ENCODE results near the gene MAST4.

MAST4 gene

GRCh38 chr5:67033880-67034651, 437.9 kb downstream of the MAST4 start:
- Histone ChIP-seq H3K9me2 (replicated peaks; ENCODE audit: control insufficient read depth, low read length) (no peaks in the 10 kb centered on the region), H3F3A (ENCODE audit: control insufficient read depth, insufficient read depth) (no peaks in the 10 kb centered on the region), H3K4me1 (ENCODE audit: control insufficient read depth, low read length) (no peaks in the 10 kb centered on the region), H3K79me2 (ENCODE audit: control insufficient read depth, low read length) (no peaks in the 10 kb centered on the region), H3K27me3 (ENCODE audit: control insufficient read depth, low read length) (no peaks in the 10 kb centered on the region), H4K20me1 (ENCODE audit: control insufficient read depth, insufficient read depth, low read depth, low read length) (no peaks in the 10 kb centered on the region), H3K4me3 (ENCODE audit: low read length) (no peak overlapping the region), H3K9me3 (ENCODE audit: control insufficient read depth, insufficient read depth, low read length) (no peaks in the 10 kb centered on the region), H3K36me3 (ENCODE audit: control insufficient read depth, low read length) (no peaks in the 10 kb centered on the region), H3K27ac (ENCODE audit: low read depth, low read length) (no peak overlapping the region), H3K4me2 (ENCODE audit: low read length) (no peak overlapping the region)
- TF ChIP-seq EZH2phosphoT487 (IDR thresholded peaks at IDR 0.05; ENCODE audit: borderline replicate concordance, low read length), result no peak
- TF ChIP-seq CTCF (IDR thresholded peaks at IDR 0.05; ENCODE audit: low read depth, low read length, poor library complexity, severe bottlenecking), result no peak

GRCh38 chr5:67035098-67035740, 439.0 kb downstream of the MAST4 start:
- Histone ChIP-seq H3K36me3 (ENCODE audit: control insufficient read depth, low read length) (no peaks in the 10 kb centered on the region), H4K20me1 (ENCODE audit: control insufficient read depth, insufficient read depth, low read depth, low read length) (no peaks in the 10 kb centered on the region), H3K9me3 (ENCODE audit: control insufficient read depth, insufficient read depth, low read length) (no peaks in the 10 kb centered on the region), H3K27me3 (ENCODE audit: control insufficient read depth, low read length) (no peaks in the 10 kb centered on the region), H3K79me2 (ENCODE audit: control insufficient read depth, low read length) (no peaks in the 10 kb centered on the region), H3K4me3 (ENCODE audit: low read length) (no peak overlapping the region), H3F3A (ENCODE audit: control insufficient read depth, insufficient read depth) (no peaks in the 10 kb centered on the region), H3K4me1 (ENCODE audit: control insufficient read depth, low read length) (no peaks in the 10 kb centered on the region), H3K4me2 (ENCODE audit: low read length) (no peak overlapping the region), H3K27ac (ENCODE audit: low read depth, low read length) (no peak overlapping the region), H3K9me2 (replicated peaks; ENCODE audit: control insufficient read depth, low read length) (no peaks in the 10 kb centered on the region)
- TF ChIP-seq EZH2phosphoT487 (IDR thresholded peaks at IDR 0.05; ENCODE audit: borderline replicate concordance, low read length), result no peak
- TF ChIP-seq CTCF (IDR thresholded peaks at IDR 0.05; ENCODE audit: low read depth, low read length, poor library complexity, severe bottlenecking), result no peak

- no peaks in the 10 kb centered on the region for H3K36me3 ChIP-seq (ENCODE audit: control insufficient read depth, low read length)
- H4K20me1 ChIP-seq (ENCODE audit: control insufficient read depth, insufficient read depth, low read depth, low read length), result no peaks in the 10 kb centered on the region
- no peaks in the 10 kb centered on the region for H3K9me3 ChIP-seq (ENCODE audit: control insufficient read depth, insufficient read depth, low read length)
- no peak overlapping the region for H3K4me2 ChIP-seq (ENCODE audit: low read length)
- no peak overlapping the region for H3K4me3 ChIP-seq (ENCODE audit: low read length)
- H3K27ac ChIP-seq (ENCODE audit: low read depth, low read length), result no peak overlapping the region
- H3K79me2 ChIP-seq (ENCODE audit: control insufficient read depth, low read length), result no peaks in the 10 kb centered on the region
- no peaks in the 10 kb centered on the region for H3K4me1 ChIP-seq (ENCODE audit: control insufficient read depth, low read length)
- no peaks in the 10 kb centered on the region for H3K9me2 ChIP-seq (replicated peaks; ENCODE audit: control insufficient read depth, low read length)
- H3K27me3 ChIP-seq (ENCODE audit: control insufficient read depth, low read length), result no peaks in the 10 kb centered on the region
- TF ChIP-seq EZH2phosphoT487 (IDR thresholded peaks at IDR 0.05; ENCODE audit: borderline replicate concordance, low read length) (no peak), CTCF (IDR thresholded peaks at IDR 0.05; ENCODE audit: low read depth, low read length, poor library complexity, severe bottlenecking) (no peak)
- no peaks in the 10 kb centered on the region for H3F3A ChIP-seq (ENCODE audit: control insufficient read depth, insufficient read depth)
Observed at GRCh38 chr5:67037171-67037570, 441.0 kb downstream of the MAST4 start.

All from DOHH2 (cell line).